Measurements from ENCODE around the gene CNPY2.

- TF ChIP-seq RARB (CRISPR knock-in tag; IDR thresholded peaks at IDR 0.05), result no peak
- TF ChIP-seq OSR1 (CRISPR knock-in tag; IDR thresholded peaks at IDR 0.05), result no peak
- TF ChIP-seq TSHZ2 (CRISPR knock-in tag; IDR thresholded peaks at IDR 0.05), result no peak
- TF ChIP-seq ISL1 (CRISPR knock-in tag; IDR thresholded peaks at IDR 0.05), result no peak
- TF ChIP-seq CSDC2 (CRISPR knock-in tag; IDR thresholded peaks at IDR 0.05), result no peak
- TF ChIP-seq ARNTL (CRISPR knock-in tag; IDR thresholded peaks at IDR 0.05; ENCODE audit: borderline replicate concordance, low read depth), result no peak
- TF ChIP-seq ESRRG (CRISPR knock-in tag; IDR thresholded peaks at IDR 0.05), result no peak
- TF ChIP-seq ZNF565 (CRISPR knock-in tag; conservative IDR thresholded peaks at IDR 0.05; ENCODE audit: low read depth), result no peak
- no peak for TF ChIP-seq ZC3H10 (CRISPR knock-in tag; IDR thresholded peaks at IDR 0.05)
- no peak for TF ChIP-seq ZFP3 (CRISPR knock-in tag; IDR thresholded peaks at IDR 0.05)
- TF ChIP-seq GLIS3 (CRISPR knock-in tag; IDR thresholded peaks at IDR 0.05), result no peak
- no peak for TF ChIP-seq BACH2 (CRISPR knock-in tag; IDR thresholded peaks at IDR 0.05; ENCODE audit: borderline replicate concordance)
Measured at GRCh38 chr12:56337753-56338251, 22.0 kb upstream of the CNPY2 start.
